AG04450 (cell line): ENCODE measurements around the gene NAA30. TPM values are rescaled to one million over a fixed set of nuclear protein-coding genes. Genes with fewer than 3 reads are reported as not detected.

Experiments used
- CTCF ChIA-PET: fragments of 300-600, 350-600 bp; formaldehyde crosslinking; extraction: SDS; loops from one replicate; lab custom pipeline; 2022; ENCODE audit warnings: antibody characterized with exemption, inconsistent platforms; lab: Charles Lee
- POLR2A ChIA-PET: fragments of 350-600 bp; formaldehyde crosslinking; extraction: SDS; loops from one replicate; lab custom pipeline; 2021; ENCODE audit warnings: antibody characterized with exemption, inconsistent platforms; lab: Yijun Ruan, JAX
- DNase-seq: peaks from one replicate; pipeline ENCODE4 v3.0.0-alpha.2; 2011; ENCODE audit warnings: low read depth, low spot score
- H3K27ac ChIP-seq: one replicate; pipeline ENCODE4 v1.5.1; 2012; ENCODE audit warnings: low read depth, low read length, control low read depth
- H3K27me3 ChIP-seq: one replicate; pipeline ENCODE4 v1.6.0; 2012; ENCODE audit warnings: low read length; ENCODE audit not compliant: control insufficient read depth, insufficient read depth
- H3K4me3 ChIP-seq: 2 replicates; pipeline ENCODE4 v1.5.1; 2011; ENCODE audit warnings: mild to moderate bottlenecking, low read depth, low read length, control low read depth
- H3K9me3 ChIP-seq: 2 replicates; pipeline ENCODE4 v1.5.1; 2012; ENCODE audit warnings: low read length; ENCODE audit not compliant: control insufficient read depth, insufficient read depth
- polyA plus RNA-seq: library from polyadenylated mRNA; depleted of rRNA; stranded (reverse); fragments of >200 nt; gene quantifications from 2 replicates; pipeline ENCODE4 v1.2.3, GENCODE V29; 2011
- TF ChIP-seq, protein P1 (sequence below): IDR thresholded peaks from 2 replicates; pipeline ENCODE4 v1.5.1; 2011; ENCODE audit warnings: low read depth, low read length, control low read depth, inconsistent platforms

The NAA30 gene
- polyA plus RNA-seq, 1 experiment: 17.9 TPM

DNA sequence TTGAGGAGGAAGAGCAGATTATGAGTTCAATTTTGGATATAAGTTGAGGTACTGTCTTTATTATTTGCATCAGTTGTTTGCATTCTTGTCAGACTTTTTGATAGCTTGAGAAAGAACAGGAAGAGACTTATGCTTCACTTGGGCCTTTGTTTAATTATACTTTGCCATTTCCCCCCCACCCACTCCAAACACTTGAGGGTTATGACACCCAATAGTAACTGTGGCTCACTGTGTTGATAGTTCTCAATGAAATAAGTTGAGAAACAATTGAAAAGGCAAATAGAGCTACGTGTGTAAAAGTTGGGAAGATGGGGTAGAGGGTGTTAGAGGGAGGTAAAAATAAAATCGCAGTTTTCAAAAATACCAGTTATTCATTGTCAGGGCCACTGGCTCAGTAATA, 17.7 kb downstream of the NAA30 start:
- H3K27ac ChIP-seq: no peak overlapping the region
- ChIA-PET POLR2A (no interaction called here), CTCF (no interaction called here)
- DNase-seq: no peak
- no peaks in the 10 kb centered on the region for H3K9me3 ChIP-seq
- H3K4me3 ChIP-seq: no peak overlapping the region
- TF ChIP-seq, protein P1, sequence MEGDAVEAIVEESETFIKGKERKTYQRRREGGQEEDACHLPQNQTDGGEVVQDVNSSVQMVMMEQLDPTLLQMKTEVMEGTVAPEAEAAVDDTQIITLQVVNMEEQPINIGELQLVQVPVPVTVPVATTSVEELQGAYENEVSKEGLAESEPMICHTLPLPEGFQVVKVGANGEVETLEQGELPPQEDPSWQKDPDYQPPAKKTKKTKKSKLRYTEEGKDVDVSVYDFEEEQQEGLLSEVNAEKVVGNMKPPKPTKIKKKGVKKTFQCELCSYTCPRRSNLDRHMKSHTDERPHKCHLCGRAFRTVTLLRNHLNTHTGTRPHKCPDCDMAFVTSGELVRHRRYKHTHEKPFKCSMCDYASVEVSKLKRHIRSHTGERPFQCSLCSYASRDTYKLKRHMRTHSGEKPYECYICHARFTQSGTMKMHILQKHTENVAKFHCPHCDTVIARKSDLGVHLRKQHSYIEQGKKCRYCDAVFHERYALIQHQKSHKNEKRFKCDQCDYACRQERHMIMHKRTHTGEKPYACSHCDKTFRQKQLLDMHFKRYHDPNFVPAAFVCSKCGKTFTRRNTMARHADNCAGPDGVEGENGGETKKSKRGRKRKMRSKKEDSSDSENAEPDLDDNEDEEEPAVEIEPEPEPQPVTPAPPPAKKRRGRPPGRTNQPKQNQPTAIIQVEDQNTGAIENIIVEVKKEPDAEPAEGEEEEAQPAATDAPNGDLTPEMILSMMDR: no peak
- H3K27me3 ChIP-seq: no peaks in the 10 kb centered on the region

GRCh38 chr14:57408634-57409033, 18.2 kb downstream of the NAA30 start:
- no peak for DNase-seq
- ChIA-PET POLR2A (no interaction called here), CTCF (no interaction called here)
- H3K4me3 ChIP-seq: no peak overlapping the region
- H3K27me3 ChIP-seq: no peaks in the 10 kb centered on the region
- TF ChIP-seq, protein P1: no peak
- no peak overlapping the region for H3K27ac ChIP-seq
- no peaks in the 10 kb centered on the region for H3K9me3 ChIP-seq

GRCh38 chr14:57412341-57412740, 22.0 kb downstream of the NAA30 start:
- Histone ChIP-seq H3K9me3 (no peaks in the 10 kb centered on the region), H3K27ac (no peak overlapping the region), H3K27me3 (no peaks in the 10 kb centered on the region), H3K4me3 (no peak overlapping the region)
- ChIA-PET CTCF (no interaction called here), POLR2A (no interaction called here)
- TF ChIP-seq, protein P1: no peak
- no peak for DNase-seq

- H3K4me3 ChIP-seq: no peak overlapping the region
- ChIA-PET CTCF (no interaction called here), POLR2A (no interaction called here)
- TF ChIP-seq, protein P1: no peak
- no peak for DNase-seq
- no peaks in the 10 kb centered on the region for H3K9me3 ChIP-seq
- H3K27me3 ChIP-seq: no peaks in the 10 kb centered on the region
- H3K27ac ChIP-seq: no peak overlapping the region
These were observed 23.5 kb downstream of the NAA30 start for GRCh38 chr14:57413849-57414248.

GRCh38 chr14:57417228-57417627, 26.8 kb downstream of the NAA30 start:
- no peak overlapping the region for H3K27ac ChIP-seq
- TF ChIP-seq, protein P1: no peak
- no peaks in the 10 kb centered on the region for H3K27me3 ChIP-seq
- no peak overlapping the region for H3K4me3 ChIP-seq
- DNase-seq: no peak
- CTCF ChIA-PET: no interaction called here
- H3K9me3 ChIP-seq: no peaks in the 10 kb centered on the region
- POLR2A ChIA-PET: no interaction called here
